Glutamatergic neuron (in vitro differentiated cells): ENCODE measurements around the gene MRRF. TPM values are rescaled to one million over a fixed set of nuclear protein-coding genes. Genes with fewer than 3 reads are reported as not detected.
"Not testable (repeated sequence)": the region's sequence is repeated elsewhere in the genome, so short reads cannot be mapped to it uniquely, and the experiment has no call there.

ENCODE experiments used
- DNase-seq: peaks from one replicate; pipeline ENCODE4 v3.0.0; 2022
- H3K27ac Mint-ChIP-seq: one replicate; pipeline ENCODE4 v1.8.0; 2020; ENCODE audit warnings: mild to moderate bottlenecking, mixed read lengths, inconsistent platforms; ENCODE audit not compliant: unreplicated experiment
- H3K27me3 Mint-ChIP-seq: one replicate; pipeline ENCODE4 v1.8.0; 2020; ENCODE audit warnings: mild to moderate bottlenecking, moderate library complexity, mixed read lengths, inconsistent platforms; ENCODE audit not compliant: unreplicated experiment
- H3K36me3 Mint-ChIP-seq: one replicate; pipeline ENCODE4 v1.8.0; 2020; ENCODE audit warnings: mild to moderate bottlenecking, mixed read lengths, inconsistent platforms; ENCODE audit not compliant: unreplicated experiment
- H3K4me1 Mint-ChIP-seq: one replicate; pipeline ENCODE4 v1.8.0; 2020; ENCODE audit warnings: mild to moderate bottlenecking, low read depth, mixed read lengths, inconsistent platforms; ENCODE audit not compliant: unreplicated experiment
- H3K4me3 Mint-ChIP-seq: one replicate; pipeline ENCODE4 v1.8.0; 2020; ENCODE audit warnings: mild to moderate bottlenecking, mixed read lengths, inconsistent platforms; ENCODE audit not compliant: unreplicated experiment
- H3K9me3 Mint-ChIP-seq: one replicate; pipeline ENCODE4 v1.8.0; 2020; ENCODE audit warnings: mild to moderate bottlenecking, moderate library complexity, mixed read lengths, inconsistent platforms; ENCODE audit not compliant: unreplicated experiment
- CTCF ChIP-seq: fragments of 200-600 bp; sonication (generic); IDR thresholded peaks from one replicate; pipeline ENCODE4 v1.5.0; 2021; ENCODE audit not compliant: partially characterized antibody, unreplicated experiment
- total RNA-seq: library from RNA; stranded (reverse); fragmentation: NEBNext Ultra II Directional; extraction: Animal tissue kit (Norgen Biotek cat#: 25700); gene quantifications from one replicate; pipeline ENCODE4 v1.2.1, GENCODE V29; 2021; ENCODE audit not compliant: unreplicated experiment

MRRF gene
- total RNA-seq, 1 donor from 2014 or later = 16.9 TPM

GRCh38 chr9:122325124-122325523 lies 60.4 kb downstream of the MRRF start:
- no peak overlapping the region for H3K27ac Mint-ChIP-seq
- no peaks in the 10 kb centered on the region for H3K9me3 Mint-ChIP-seq
- no peaks in the 10 kb centered on the region for H3K27me3 Mint-ChIP-seq
- H3K4me1 Mint-ChIP-seq = peaks cover 4% of the 10 kb centered on the region
- TF ChIP-seq CTCF = no peak
- H3K36me3 Mint-ChIP-seq = no peaks in the 10 kb centered on the region
- no peak for DNase-seq
- H3K4me3 Mint-ChIP-seq = no peak overlapping the region

GRCh38 chr9:122327175-122327574 lies 62.5 kb downstream of the MRRF start:
- H3K4me3 Mint-ChIP-seq = no peak overlapping the region
- TF ChIP-seq CTCF = no peak
- no peaks in the 10 kb centered on the region for H3K36me3 Mint-ChIP-seq
- H3K4me1 Mint-ChIP-seq = peaks cover 4% of the 10 kb centered on the region
- H3K9me3 Mint-ChIP-seq = peaks cover 2% of the 10 kb centered on the region
- H3K27me3 Mint-ChIP-seq = no peaks in the 10 kb centered on the region
- no peak overlapping the region for H3K27ac Mint-ChIP-seq
- no peak for DNase-seq

GRCh38 chr9:122329597-122329996 lies 64.9 kb downstream of the MRRF start:
- Mint-ChIP-seq H3K27me3 (no peaks in the 10 kb centered on the region), H3K4me1 (peaks cover 11% of the 10 kb centered on the region), H3K9me3 (peaks cover 2% of the 10 kb centered on the region), H3K36me3 (no peaks in the 10 kb centered on the region), H3K27ac (no peak overlapping the region), H3K4me3 (no peak overlapping the region)
- no peak for TF ChIP-seq CTCF
- no peak for DNase-seq

- H3K27ac Mint-ChIP-seq, H3K9me3 Mint-ChIP-seq, H3K27me3 Mint-ChIP-seq, H3K4me3 Mint-ChIP-seq, DNase-seq, H3K36me3 Mint-ChIP-seq: not testable (repeated sequence)
- H3K4me1 Mint-ChIP-seq = peaks cover 11% of the 10 kb centered on the region
Measured at GRCh38 chr9:122330466-122330865, 65.8 kb downstream of the MRRF start.

GRCh38 chr9:122331523-122331927 lies 66.8 kb downstream of the MRRF start:
- no peak for TF ChIP-seq CTCF
- H3K4me3 Mint-ChIP-seq = peak overlapping the region; percentile 21
- no peak for DNase-seq
- H3K4me1 Mint-ChIP-seq = peaks cover 11% of the 10 kb centered on the region
- peaks cover 2% of the 10 kb centered on the region for H3K27me3 Mint-ChIP-seq
- H3K27ac Mint-ChIP-seq = no peak overlapping the region
- H3K36me3 Mint-ChIP-seq = no peaks in the 10 kb centered on the region
- peaks cover 2% of the 10 kb centered on the region for H3K9me3 Mint-ChIP-seq

- Mint-ChIP-seq H3K27ac (no peak overlapping the region), H3K36me3 (no peaks in the 10 kb centered on the region)
- no peak for DNase-seq
Measured at GRCh38 chr9:122332083-122332482, 67.4 kb downstream of the MRRF start.

More at GRCh38 chr9:122332083-122332482, 67.4 kb downstream of the MRRF start:
- Mint-ChIP-seq H3K4me1 (peaks cover 12% of the 10 kb centered on the region), H3K9me3 (peaks cover 2% of the 10 kb centered on the region), H3K4me3 (no peak overlapping the region), H3K27me3 (peaks cover 2% of the 10 kb centered on the region)
- no peak for TF ChIP-seq CTCF
